GM18873 (cell line): ENCODE measurements around the gene BABAM2.
"Not testable (repeated sequence)": the region's sequence is repeated elsewhere in the genome, so short reads cannot be mapped to it uniquely, and the experiment has no call there.

Experiments
- ATAC-seq: cut with Tn5 transposase; IDR thresholded peaks from one replicate; pipeline ENCODE4 v1.9.1; 2021; ENCODE audit warnings: mild to moderate bottlenecking, moderate library complexity, moderate number of reproducible peaks; ENCODE audit not compliant: unreplicated experiment, low FRiP score

Gene BABAM2

GRCh38 chr2:28360058-28360717, 469.7 kb downstream of the BABAM2 start:
- ATAC-seq = no peak

- no peak for ATAC-seq
Measured at GRCh38 chr2:28360718-28361293, 470.3 kb downstream of the BABAM2 start.

GRCh38 chr2:28361991-28362710, 471.6 kb downstream of the BABAM2 start:
- ATAC-seq = no peak

- ATAC-seq = no peak
Measured at GRCh38 chr2:28362991-28363521, 472.5 kb downstream of the BABAM2 start.

GRCh38 chr2:28363686-28364280, 473.3 kb downstream of the BABAM2 start:
- no peak for ATAC-seq

- ATAC-seq = no peak
Measured at GRCh38 chr2:28364610-28365009, 474.1 kb downstream of the BABAM2 start.

GRCh38 chr2:28365158-28365557, 474.6 kb downstream of the BABAM2 start:
- ATAC-seq = no peak

GRCh38 chr2:28366149-28366495, 475.6 kb downstream of the BABAM2 start:
- no peak for ATAC-seq

- ATAC-seq = no peak
Measured at GRCh38 chr2:28366496-28367282, 476.2 kb downstream of the BABAM2 start.

GRCh38 chr2:28367667-28368356, 477.3 kb downstream of the BABAM2 start:
- ATAC-seq = no peak

GRCh38 chr2:28368357-28368798, 477.8 kb downstream of the BABAM2 start:
- no peak for ATAC-seq

- ATAC-seq = no peak
Measured at GRCh38 chr2:28369358-28369757, 478.8 kb downstream of the BABAM2 start.

- no peak for ATAC-seq
Measured at GRCh38 chr2:28370354-28370753, 479.8 kb downstream of the BABAM2 start.

GRCh38 chr2:28371728-28372127, 481.2 kb downstream of the BABAM2 start:
- not testable (repeated sequence) for ATAC-seq

GRCh38 chr2:28373854-28374253, 483.3 kb downstream of the BABAM2 start:
- no peak for ATAC-seq

- no peak for ATAC-seq
Measured at GRCh38 chr2:28374331-28374730, 483.8 kb downstream of the BABAM2 start.

GRCh38 chr2:28375236-28375635, 484.7 kb downstream of the BABAM2 start:
- ATAC-seq = no peak

GRCh38 chr2:28375742-28376631, 485.5 kb downstream of the BABAM2 start:
- no peak for ATAC-seq
